Omental fat pad (tissue), 4 donors: Measurements from ENCODE around the gene MCEE. TPM values are rescaled to one million over a fixed set of nuclear protein-coding genes. Genes with fewer than 3 reads are reported as not detected.
"Not testable (repeated sequence)": the region's sequence is repeated elsewhere in the genome, so short reads cannot be mapped to it uniquely, and the experiment has no call there.

Experiments
- ATAC-seq: fragments of 150-250 bp; one replicate; pipeline ENCODE4 v1.9.1; 2016; ENCODE audit warnings: mild to moderate bottlenecking, moderate library complexity; ENCODE audit not compliant: low FRiP score
- DNase-seq: peaks from one replicate; pipeline ENCODE4 v3.0.0-alpha.2; 2019; ENCODE audit warnings: low spot score
- CTCF ChIP-seq, 3 donors: fragments of 450-650 bp; IDR thresholded peaks; one replicate each; pipeline ENCODE4 v1.5.1; 2016 to 2017; ENCODE audit warnings: antibody characterized with exemption in 3 of 3, mild to moderate bottlenecking in 3 of 3, moderate library complexity in 2 of 3
- total RNA-seq, 4 donors: library from RNA; depleted of rRNA; stranded (reverse); fragments of >200 nt; gene quantifications; one replicate each; pipeline ENCODE4 v1.1.0, GENCODE V29; 2016

MCEE gene
- 10 to 100 TPM in 3 of 4 donors, 1 to 10 TPM in 1; 5.3 to 23.0 (median 11.9) TPM for total RNA-seq

GRCh38 chr2:71130152-71130904 is at the start of gene MCEE, which contains the start of gene MPHOSPH10:
Gene MCEE (minus strand): TSS chr2:71130229. CDS start chr2:71130219, 10 bp downstream.
Gene MPHOSPH10 (plus strand): TSS chr2:71130634. CDS start chr2:71130666, 32 bp downstream.
- TF ChIP-seq CTCF (IDR thresholded peaks at IDR 0.05), result no peak
- peak; percentile 65 for DNase-seq
- peak; percentile 98 for ATAC-seq

- not testable (repeated sequence) for ATAC-seq, DNase-seq
Observed at GRCh38 chr2:71178836-71179235, 48.8 kb upstream of the MCEE start.

GRCh38 chr2:71174207-71174606 is 44.2 kb upstream of the MCEE start:
- DNase-seq (no peak), ATAC-seq (no peak)
- no peak for TF ChIP-seq CTCF (IDR thresholded peaks at IDR 0.05)

GRCh38 chr2:71173096-71173495 is 43.1 kb upstream of the MCEE start:
- DNase-seq (no peak), ATAC-seq (no peak)
- TF ChIP-seq CTCF (IDR thresholded peaks at IDR 0.05), result no peak

- ATAC-seq, result no peak
- no peak for DNase-seq
- TF ChIP-seq CTCF (IDR thresholded peaks at IDR 0.05), result no peak
Observed at GRCh38 chr2:71166812-71167211, 36.8 kb upstream of the MCEE start.

- TF ChIP-seq CTCF (IDR thresholded peaks at IDR 0.05), result no peak
- DNase-seq (peak; percentile 59), ATAC-seq (no peak)
Observed at GRCh38 chr2:71157124-71157793, 27.2 kb upstream of the MCEE start.

GRCh38 chr2:71156573-71156972 is 26.5 kb upstream of the MCEE start:
- no peak for ATAC-seq

More at GRCh38 chr2:71156573-71156972, 26.5 kb upstream of the MCEE start:
- no peak for TF ChIP-seq CTCF (IDR thresholded peaks at IDR 0.05)
- no peak for DNase-seq
